Mucosa of gallbladder (tissue), 1 donor: ENCODE measurements around the gene ID3. TPM values are rescaled to one million over a fixed set of nuclear protein-coding genes. Genes with fewer than 3 reads are reported as not detected.
"Not testable (repeated sequence)": the region's sequence is repeated elsewhere in the genome, so short reads cannot be mapped to it uniquely, and the experiment has no call there.

Experiments used
- DNase-seq: peaks from one replicate; pipeline ENCODE4 v3.0.0-alpha.2; 2020; ENCODE audit warnings: low spot score
- total RNA-seq: library from RNA; stranded (reverse); gene quantifications from one replicate; pipeline ENCODE4 v1.2.1, GENCODE V29; 2021
- donor health status: DM: no; HTN: no; CAD: no.

ID3 gene
- total RNA-seq, 1 donor from 2014 or later: 48.9 TPM

DNA sequence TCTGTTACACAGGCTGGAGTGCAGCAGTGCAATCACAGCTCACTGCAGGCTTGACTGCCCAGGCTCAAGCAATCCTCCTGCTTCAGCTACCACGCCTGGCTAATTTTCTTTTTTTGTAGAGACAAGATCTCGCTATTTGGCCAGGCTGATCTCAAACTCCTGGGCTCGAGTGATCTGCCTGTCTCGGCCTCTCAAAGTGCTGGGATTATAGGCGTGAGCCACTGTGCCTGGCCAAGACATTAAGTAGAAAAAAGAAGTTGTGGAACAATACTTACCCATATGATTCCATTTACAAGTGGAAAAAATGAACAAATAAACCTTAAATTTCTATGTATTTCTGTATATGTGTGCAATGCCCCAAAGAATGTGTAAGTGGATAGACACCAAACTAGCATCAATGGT is 30.3 kb upstream of the ID3 start:
- DNase-seq: no peak

DNA sequence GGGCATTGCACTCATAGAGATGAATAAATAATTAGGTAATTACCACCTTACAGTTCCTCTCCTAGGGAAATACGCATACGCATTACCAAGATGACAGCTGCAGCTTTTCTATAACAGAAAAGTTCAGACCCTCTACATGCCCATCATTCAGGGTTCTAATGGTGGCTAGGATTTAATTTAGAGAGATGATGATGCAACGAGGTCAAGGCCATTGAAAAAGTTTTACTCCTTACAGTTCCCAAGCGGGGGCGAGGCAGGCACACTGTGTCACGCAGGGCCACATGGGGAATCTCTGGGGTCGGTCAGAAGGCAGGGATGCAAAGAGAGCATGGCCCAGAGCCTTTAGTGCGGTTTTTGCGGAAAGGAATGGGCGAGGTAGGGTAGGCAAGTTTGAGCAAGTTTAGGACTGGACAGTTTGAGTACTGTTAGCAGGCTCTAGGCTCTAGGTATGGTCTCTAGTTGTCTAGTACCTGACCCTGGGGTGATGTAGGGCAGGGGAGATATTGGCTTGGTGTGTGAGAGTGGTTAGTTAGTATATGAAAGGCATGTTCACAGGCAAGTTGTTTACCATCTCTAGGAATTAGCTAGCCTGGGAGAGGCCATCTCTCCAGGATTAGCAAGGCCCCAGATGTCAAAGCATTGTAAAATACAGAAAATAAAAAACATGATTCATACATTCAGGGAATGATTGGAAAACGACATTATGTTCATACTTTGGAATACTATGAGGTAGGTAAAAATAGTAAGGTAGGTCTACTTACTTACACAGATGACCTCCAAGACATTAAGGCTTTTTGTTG is 29.6 kb upstream of the ID3 start:
- no peak for DNase-seq

- no peak for DNase-seq
Measured at GRCh38 chr1:23585321-23586022, 26.2 kb upstream of the ID3 start.

GRCh38 chr1:23583727-23584126 is 24.4 kb upstream of the ID3 start:
- DNase-seq: not testable (repeated sequence)

DNA sequence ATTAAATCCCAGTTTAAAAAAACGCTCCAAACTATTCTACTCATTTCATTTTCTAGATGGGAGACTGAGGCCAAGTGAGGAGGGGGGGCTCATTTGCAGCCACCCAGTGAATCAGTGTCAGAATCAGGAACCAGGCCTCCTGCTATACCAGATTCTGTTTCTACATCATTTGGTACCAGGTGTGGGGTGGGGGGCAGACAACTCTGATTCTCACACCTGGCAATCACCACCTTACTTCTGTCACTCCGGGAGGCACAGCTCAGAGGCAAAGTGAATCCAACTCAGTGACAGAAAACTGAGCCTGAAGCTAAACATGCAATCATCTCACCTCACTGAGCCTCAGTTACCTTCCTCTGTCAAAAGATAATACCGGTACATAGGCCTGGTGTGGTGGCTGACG is 23.5 kb upstream of the ID3 start:
- DNase-seq: no peak

- no peak for DNase-seq
Measured at GRCh38 chr1:23581219-23581618, 21.9 kb upstream of the ID3 start.

DNA sequence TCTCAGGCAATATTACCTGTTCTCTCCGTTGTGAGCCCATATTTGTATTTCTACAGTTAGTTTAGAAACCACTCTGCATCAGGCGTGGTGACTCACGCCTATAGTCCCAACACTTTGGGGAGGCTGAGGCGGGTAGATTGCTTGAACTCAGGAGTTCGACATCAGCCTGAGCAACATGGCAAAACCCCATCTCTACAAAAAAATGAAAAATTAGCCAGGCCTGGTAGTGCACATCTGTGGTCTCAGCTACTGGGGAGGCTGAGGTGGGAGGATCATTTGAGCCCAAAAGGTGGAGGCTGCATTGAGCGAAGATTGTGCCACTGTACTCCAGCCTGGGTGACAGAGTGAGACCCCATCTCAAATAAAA is 19.7 kb upstream of the ID3 start:
- no peak for DNase-seq

DNA sequence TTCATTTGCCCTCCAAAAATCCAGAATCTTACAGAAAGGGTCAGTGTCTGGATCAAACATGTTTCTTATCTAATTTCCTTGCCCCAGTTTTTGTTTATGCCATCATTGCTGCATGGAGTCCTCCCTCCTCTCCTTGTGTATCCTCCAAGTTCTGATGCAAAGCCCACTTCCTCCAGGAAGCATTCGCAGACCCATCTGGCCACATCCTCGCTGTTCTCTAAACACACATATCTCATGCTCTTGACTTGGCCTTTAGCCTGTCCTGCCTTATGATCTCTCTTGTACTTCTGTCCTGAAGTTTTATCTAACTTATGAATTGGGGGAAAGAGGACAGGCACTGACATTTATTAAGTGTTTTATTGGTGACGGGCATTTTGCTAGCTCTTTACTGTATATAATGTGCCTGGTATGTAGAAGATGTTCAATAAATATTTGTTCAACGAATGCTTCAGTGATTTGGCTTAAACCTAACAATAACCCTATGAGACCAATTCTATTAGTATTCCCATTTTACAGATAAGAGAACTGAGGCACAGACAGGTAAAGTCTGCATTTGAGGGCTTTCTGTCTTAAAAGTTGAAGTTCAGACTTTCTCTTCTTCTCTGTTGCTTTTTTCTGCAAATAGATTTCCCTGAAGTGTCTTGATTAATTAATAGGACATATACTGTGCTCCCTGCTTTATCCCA is 19.2 kb upstream of the ID3 start:
- DNase-seq: no peak

DNA sequence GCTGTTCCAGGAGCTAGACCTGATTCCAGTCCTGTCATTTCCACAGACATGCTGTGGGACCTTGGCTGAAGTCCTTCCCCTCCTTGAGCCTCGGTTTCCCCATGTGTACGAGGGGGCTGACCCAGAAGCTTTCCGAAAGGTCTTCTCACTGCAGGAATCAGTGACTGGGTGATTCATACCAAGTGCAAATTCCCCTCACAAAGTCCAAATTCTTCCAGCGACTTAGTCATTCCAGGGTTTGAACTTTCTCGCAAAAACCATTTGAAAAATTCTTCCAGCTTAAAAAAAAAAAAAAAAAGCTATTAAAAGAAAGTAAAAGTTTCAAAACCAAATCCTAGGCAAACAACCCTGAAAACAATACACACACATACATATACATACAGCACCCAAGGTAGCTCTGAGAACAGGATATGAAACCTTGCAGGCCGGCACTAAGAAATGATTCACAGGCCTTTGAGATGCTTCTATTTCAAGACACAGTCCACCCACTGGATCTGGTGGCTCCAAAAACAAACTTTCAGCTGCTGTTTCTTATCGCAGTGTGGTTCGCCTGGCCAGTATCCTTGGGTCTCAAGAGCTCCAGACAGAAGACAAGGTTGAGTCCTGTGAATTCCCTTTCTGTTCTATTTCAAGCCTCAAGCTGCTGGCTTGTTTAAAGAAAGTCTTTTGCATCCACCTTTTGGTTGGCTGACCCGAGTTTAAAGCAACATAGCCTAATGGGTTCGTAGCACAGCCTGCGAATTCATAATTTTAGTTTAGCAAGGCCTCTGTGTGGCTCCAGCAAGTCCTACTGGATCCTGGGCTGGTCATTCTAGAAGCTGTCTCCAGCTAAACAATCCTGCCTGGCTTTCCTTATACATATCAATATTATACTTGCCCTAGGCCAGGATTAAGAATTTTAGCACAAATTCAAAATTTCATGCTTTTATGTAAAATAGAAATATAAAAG is 18.0 kb upstream of the ID3 start:
- DNase-seq: peak; percentile 63

- no peak for DNase-seq
Measured at GRCh38 chr1:23576338-23577055, 17.2 kb upstream of the ID3 start.

DNA sequence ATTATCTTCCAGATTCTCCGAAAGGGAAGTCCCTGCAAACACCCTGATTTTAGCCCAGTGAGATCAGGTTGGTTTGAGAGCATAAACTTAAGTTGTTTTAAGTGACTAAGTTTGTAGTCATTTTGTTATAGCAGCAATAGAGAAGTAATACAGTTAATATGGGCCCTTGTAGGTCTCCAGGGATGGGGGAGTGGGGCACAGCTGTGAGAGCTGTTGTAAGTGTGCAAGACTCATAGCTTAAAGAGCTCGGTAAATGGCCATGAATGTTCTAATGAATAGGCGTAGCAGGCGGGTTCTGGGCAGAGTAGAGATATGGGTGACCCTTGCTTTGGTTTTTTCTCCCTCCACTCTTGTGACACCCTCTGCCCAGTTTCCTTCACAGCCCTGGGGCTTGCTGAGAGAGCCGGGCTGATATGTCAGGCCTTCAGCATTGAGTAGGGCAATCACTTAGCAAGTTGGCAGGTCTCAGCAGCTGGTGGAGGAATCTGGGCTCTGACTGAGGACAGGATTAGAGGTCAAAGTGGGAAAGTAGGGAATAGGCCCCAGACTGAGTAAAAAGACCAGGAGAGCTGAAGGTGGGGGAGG is 16.0 kb upstream of the ID3 start:
- DNase-seq: no peak

- no peak for DNase-seq
Measured at GRCh38 chr1:23574265-23574754, 15.0 kb upstream of the ID3 start.

DNA sequence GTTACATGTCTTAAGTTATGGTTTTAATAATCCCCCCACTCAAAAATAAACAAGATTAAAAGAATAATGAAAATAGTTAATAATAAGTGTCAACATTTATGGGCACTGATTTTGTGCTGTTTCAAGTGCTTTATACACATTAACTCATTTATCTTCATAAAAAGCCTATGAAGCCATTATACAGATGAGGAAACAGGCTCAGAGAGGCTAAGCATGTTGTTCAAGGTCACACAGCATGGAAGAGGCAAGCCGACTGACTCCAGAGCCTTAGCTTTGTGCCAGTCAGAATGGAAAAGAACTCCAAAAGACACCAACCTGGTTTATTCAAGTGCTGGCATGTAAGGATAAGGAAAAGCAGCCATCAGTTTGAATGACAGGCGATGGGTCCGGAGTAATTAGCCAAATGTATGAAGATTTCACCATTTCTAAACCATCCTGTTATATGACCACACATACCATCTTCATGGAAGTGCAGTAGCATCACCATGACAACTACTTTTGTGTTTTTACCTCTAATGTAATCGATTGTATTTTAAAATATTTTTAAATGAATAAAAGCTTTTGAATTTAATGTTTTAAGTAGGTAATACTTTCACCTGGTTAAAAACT is 14.4 kb upstream of the ID3 start:
- DNase-seq: no peak

GRCh38 chr1:23571465-23571864 is 12.2 kb upstream of the ID3 start:
- no peak for DNase-seq

GRCh38 chr1:23570001-23570691 is 10.8 kb upstream of the ID3 start:
- no peak for DNase-seq

DNA sequence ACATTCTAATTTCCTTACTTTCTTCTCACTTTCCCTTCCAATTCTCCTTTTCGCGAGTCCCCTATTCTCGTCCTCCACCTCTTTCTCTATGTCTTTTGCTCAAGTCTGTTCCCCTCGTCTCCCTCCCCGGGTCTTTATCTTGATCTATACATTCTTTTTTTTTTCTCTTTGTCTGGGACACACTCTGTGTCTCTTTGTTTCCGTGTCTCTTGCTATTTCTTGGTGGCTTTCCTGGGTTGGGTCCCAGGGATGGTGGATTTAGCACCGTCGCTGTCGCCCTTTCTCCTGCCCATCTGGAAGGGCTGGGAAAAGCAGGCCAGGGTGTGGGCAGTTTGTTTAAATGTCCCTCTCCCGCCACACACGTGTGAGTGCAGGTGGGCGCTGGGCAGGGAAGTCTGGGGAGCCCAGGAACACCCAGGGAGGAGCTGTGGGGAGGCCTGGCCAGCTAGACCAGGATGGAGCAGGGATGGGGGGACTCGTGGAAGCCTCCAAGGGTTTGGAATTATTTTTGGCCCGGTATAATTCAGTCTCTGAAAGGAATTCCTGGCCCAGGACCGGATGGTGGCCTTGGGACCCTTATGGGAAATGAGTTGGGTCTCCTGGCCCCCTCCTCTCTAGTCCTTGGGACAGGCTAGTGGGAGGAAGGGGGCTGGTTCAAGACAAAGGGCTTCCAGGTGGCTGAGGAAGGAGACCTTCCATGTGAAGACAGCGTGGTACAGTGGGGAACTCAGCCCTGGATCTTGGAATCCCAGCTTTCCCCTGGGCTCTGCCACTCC is 9.5 kb upstream of the ID3 start:
- no peak for DNase-seq

DNA sequence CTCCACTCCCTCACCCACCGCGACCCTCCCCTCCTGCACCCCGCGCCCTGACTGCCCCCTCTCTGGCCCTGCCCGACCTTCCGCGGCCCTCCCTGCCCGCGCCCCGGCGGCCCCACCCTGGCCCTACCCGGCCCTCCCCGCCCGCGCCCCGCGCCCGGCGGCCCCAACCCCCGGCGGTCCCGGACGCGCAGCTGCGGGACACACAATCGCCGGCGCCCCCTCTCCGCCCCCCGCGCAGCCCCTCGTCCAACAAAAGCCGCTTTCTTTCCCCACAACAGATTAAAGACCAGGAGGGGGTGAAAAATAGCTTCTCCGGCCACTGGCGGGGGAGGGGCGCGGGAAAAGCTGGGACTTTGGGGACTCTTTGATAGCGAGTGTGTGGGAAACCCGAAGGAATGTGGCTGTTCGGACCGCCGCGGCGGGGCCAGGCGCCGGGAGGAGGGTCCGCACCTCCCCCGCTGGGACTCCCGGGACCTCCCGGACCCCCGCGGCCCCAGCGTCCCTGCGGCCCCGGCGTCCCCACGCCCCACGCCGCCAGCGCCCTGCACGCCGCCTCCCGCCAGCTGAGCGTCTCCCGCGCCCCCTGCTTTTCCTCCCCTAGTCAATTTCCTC is 8.8 kb upstream of the ID3 start:
- DNase-seq: no peak

GRCh38 chr1:23567629-23567995 is 8.3 kb upstream of the ID3 start:
- DNase-seq: no peak
